Left ventricle myocardium inferior (tissue), 1 donor: ENCODE measurements around the gene GPR107. TPM values are rescaled to one million over a fixed set of nuclear protein-coding genes. Genes with fewer than 3 reads are reported as not detected.

ENCODE experiments used
- DNase-seq: peaks from one replicate; pipeline ENCODE4 v3.0.0-alpha.2; 2020
- H3K27ac ChIP-seq: fragments of 200-600 bp; replicated peaks from 2 replicates; pipeline ENCODE4 v1.8.0; 2021
- H3K27me3 ChIP-seq: fragments of 200-600 bp; 2 replicates; pipeline ENCODE4 v1.8.0; 2021; ENCODE audit warnings: low read depth
- H3K36me3 ChIP-seq: fragments of 200-600 bp; 2 replicates; pipeline ENCODE4 v1.8.0; 2021
- H3K4me1 ChIP-seq: fragments of 200-600 bp; 2 replicates; pipeline ENCODE4 v1.8.0; 2021
- H3K4me3 ChIP-seq: fragments of 200-600 bp; 2 replicates; pipeline ENCODE4 v1.8.0; 2021; ENCODE audit warnings: mild to moderate bottlenecking, moderate library complexity
- H3K9me3 ChIP-seq: fragments of 200-600 bp; replicated peaks from 2 replicates; pipeline ENCODE4 v1.8.0; 2021
- CTCF ChIP-seq: fragments of 200-600 bp; IDR thresholded peaks from 2 replicates; pipeline ENCODE4 v1.8.0; 2021; ENCODE audit warnings: antibody characterized with exemption, mild to moderate bottlenecking, borderline replicate concordance
- intact Hi-C: fragments of 100-400 bp; cut with micrococcal nuclease; formaldehyde crosslinking; loops from one replicate; pipeline ENCODE4 v1.11.0; 2022
- total RNA-seq: library from RNA; stranded (reverse); fragmentation: NEBNext Ultra II Directional; extraction: Animal tissue kit (Norgen Biotek cat#: 25700); gene quantifications from one replicate; pipeline ENCODE4 v1.2.1, GENCODE V29; 2021
- donor health status: DM: no; HTN: yes; CAD: no; lungs with severe emphysema.

GPR107 gene
- total RNA-seq, 1 donor from 2014 or later = 23.3 TPM

GRCh38 chr9:130062750-130063149 lies 9.0 kb downstream of the GPR107 start:
- peaks cover 8% of the 10 kb centered on the region for H3K36me3 ChIP-seq
- intact Hi-C loops = no loop called here
- no peak overlapping the region for H3K4me3 ChIP-seq
- DNase-seq = no peak
- peaks cover 21% of the 10 kb centered on the region for H3K4me1 ChIP-seq
- no peak for TF ChIP-seq CTCF
- no peaks in the 10 kb centered on the region for H3K9me3 ChIP-seq
- H3K27ac ChIP-seq = no peak overlapping the region
- no peaks in the 10 kb centered on the region for H3K27me3 ChIP-seq

DNA sequence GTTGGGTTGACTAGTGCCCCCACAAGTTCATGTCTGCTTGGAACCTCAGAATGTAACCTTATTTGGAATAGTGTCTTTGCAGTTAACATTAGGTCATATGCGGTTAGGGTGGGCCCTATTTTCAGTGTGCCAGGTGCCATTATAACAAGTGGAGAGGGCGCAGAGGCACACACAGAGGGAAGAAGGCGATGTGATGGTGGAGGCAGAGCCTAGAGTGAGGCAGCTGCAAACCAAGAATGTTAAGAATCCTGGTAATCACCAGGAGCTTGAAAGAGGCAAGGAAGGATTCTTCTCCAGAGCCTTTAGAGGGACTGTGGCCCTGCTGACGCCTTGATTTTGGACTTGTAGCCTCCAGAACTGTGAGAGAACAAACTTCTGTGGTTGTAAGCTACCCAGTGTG lies 10.9 kb downstream of the GPR107 start:
- no peak overlapping the region for H3K27ac ChIP-seq
- peaks cover 5% of the 10 kb centered on the region for H3K36me3 ChIP-seq
- intact Hi-C loops = no loop called here
- H3K9me3 ChIP-seq = no peaks in the 10 kb centered on the region
- peaks cover 28% of the 10 kb centered on the region for H3K4me1 ChIP-seq
- no peak for TF ChIP-seq CTCF
- no peak overlapping the region for H3K4me3 ChIP-seq
- H3K27me3 ChIP-seq = no peaks in the 10 kb centered on the region
- DNase-seq = no peak

- DNase-seq = no peak
- TF ChIP-seq CTCF = no peak
- intact Hi-C loops = no loop called here
- H3K9me3 ChIP-seq = no peaks in the 10 kb centered on the region
- H3K27me3 ChIP-seq = no peaks in the 10 kb centered on the region
- no peaks in the 10 kb centered on the region for H3K36me3 ChIP-seq
- H3K4me3 ChIP-seq = no peak overlapping the region
- peak overlapping the region; percentile 32 for H3K27ac ChIP-seq
- peaks cover 29% of the 10 kb centered on the region for H3K4me1 ChIP-seq
Measured at GRCh38 chr9:130069048-130069447, 15.3 kb downstream of the GPR107 start.

DNA sequence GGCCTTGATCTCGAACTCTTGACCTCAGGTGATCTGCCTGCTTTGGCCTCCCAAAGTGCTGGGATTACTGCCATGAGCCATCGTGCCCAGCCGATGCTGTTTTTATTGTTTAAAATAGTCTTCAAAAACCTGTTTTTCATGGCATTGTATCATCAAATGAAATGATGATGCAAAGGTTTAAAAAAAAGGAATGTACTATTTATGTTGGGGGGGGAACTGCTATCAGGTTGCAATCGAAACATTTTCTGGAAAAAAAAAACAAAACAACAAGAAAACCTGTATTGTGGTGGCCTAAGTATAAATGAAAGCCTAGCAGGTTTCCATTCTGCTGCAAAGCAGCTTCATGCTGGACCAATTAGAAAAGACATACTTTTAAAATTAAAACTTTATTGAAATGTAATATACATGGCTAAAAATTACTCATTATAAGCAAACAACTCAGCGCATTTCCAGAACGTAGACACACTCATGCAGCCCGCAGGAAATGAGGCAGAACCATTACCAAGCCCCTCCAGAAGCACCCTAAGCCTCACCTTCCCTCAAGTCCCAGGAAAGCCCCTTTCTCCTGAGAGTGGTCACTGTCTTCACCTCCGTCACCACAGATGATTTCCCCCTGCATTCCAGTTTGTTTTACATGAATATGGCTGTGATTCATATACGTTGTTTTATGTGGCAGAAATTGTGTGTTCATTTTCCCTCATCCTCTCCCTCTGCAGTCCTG lies 19.0 kb downstream of the GPR107 start:
- peaks cover 37% of the 10 kb centered on the region for H3K4me1 ChIP-seq
- H3K9me3 ChIP-seq = no peaks in the 10 kb centered on the region
- no peak for TF ChIP-seq CTCF
- H3K4me3 ChIP-seq = no peak overlapping the region
- intact Hi-C loops = no loop called here
- H3K27ac ChIP-seq = peak overlapping the region; percentile 71
- no peaks in the 10 kb centered on the region for H3K27me3 ChIP-seq
- DNase-seq = no peak
- H3K36me3 ChIP-seq = peaks cover 18% of the 10 kb centered on the region

DNA sequence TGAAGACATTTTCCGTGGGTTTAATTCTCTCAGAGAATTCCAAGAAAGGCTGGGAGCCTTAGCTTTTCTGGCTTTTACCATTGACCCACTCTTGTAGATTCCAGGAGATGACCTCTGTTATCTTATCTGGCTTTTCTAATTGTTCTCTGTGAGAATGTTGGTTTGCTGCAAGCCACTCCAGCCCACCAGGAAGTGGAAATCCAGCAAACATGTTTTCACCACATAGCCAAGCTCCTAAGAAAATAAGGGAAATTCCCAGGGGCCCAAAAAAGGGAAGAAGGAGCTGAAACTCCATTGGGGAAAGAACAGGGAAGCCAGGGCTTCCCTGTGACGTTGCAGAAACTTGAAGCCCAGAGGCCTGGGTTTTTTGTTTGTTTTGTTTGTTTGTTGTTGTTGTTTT lies 19.7 kb downstream of the GPR107 start:
- Histone ChIP-seq H3K4me3 (no peak overlapping the region), H3K9me3 (no peaks in the 10 kb centered on the region), H3K36me3 (peaks cover 25% of the 10 kb centered on the region), H3K27ac (peak overlapping the region; percentile 71), H3K27me3 (no peaks in the 10 kb centered on the region), H3K4me1 (peaks cover 37% of the 10 kb centered on the region)
- TF ChIP-seq CTCF = no peak
- no peak for DNase-seq
- intact Hi-C loops = no loop called here
